Activated CD4-positive, alpha-beta T cell treated with anti-CD3 and anti-CD28 coated beads, Interleukin-2, amount 50 U/mL, for 48 hours (primary cell): Measurements from ENCODE around the gene ADIPOR1.
A peak's percentile ranks its signal among the peaks of the same experiment; 100 is the strongest.
"Not testable (repeated sequence)": the region's sequence is repeated elsewhere in the genome, so short reads cannot be mapped to it uniquely, and the experiment has no call there.

ENCODE experiments used
- DNase-seq, 2 experiments: peaks; one replicate each; pipeline ENCODE4 v3.0.0-alpha.2; 2020

The ADIPOR1 gene

GRCh38 chr1:202936409-202936808, 21.7 kb downstream of the ADIPOR1 start:
- DNase-seq, result not testable (repeated sequence)

- DNase-seq, result no peak
Observed at GRCh38 chr1:202935844-202936243, 22.3 kb downstream of the ADIPOR1 start.

GRCh38 chr1:202934755-202935154, 23.4 kb downstream of the ADIPOR1 start:
- no peak for DNase-seq

GRCh38 chr1:202932476-202932875, 25.6 kb downstream of the ADIPOR1 start:
- DNase-seq, result no peak

GRCh38 chr1:202926581-202927491, 31.3 kb downstream of the ADIPOR1 start, which contains the start of gene KLHL12:
Gene KLHL12 (minus strand): TSS chr1:202927234. CDS start chr1:202925162, 2,072 bp downstream.
- peak; percentile 95 to 96 for DNase-seq

- DNase-seq, result no peak
Observed at GRCh38 chr1:202923533-202923932, 34.6 kb downstream of the ADIPOR1 start.

- DNase-seq, result no peak
Observed at GRCh38 chr1:202919615-202920014, 38.5 kb downstream of the ADIPOR1 start.

- no peak for DNase-seq
Observed at GRCh38 chr1:202915146-202915545, 43.0 kb downstream of the ADIPOR1 start.

GRCh38 chr1:202912476-202912875, 45.6 kb downstream of the ADIPOR1 start:
- not testable (repeated sequence) for DNase-seq

- no peak for DNase-seq
Observed at GRCh38 chr1:202909494-202909893, 48.6 kb downstream of the ADIPOR1 start.

- no peak for DNase-seq
Observed at GRCh38 chr1:202908998-202909397, 49.1 kb downstream of the ADIPOR1 start.

GRCh38 chr1:202905331-202905730, 52.8 kb downstream of the ADIPOR1 start:
- no peak for DNase-seq

- DNase-seq, result not testable (repeated sequence)
Observed at GRCh38 chr1:202903808-202904207, 54.3 kb downstream of the ADIPOR1 start.

- DNase-seq, result no peak
Observed at GRCh38 chr1:202901555-202901954, 56.6 kb downstream of the ADIPOR1 start.

- DNase-seq, result no peak
Observed at GRCh38 chr1:202892501-202892900, 65.6 kb downstream of the ADIPOR1 start.
